ENCODE data around the gene COL15A1.

DNA sequence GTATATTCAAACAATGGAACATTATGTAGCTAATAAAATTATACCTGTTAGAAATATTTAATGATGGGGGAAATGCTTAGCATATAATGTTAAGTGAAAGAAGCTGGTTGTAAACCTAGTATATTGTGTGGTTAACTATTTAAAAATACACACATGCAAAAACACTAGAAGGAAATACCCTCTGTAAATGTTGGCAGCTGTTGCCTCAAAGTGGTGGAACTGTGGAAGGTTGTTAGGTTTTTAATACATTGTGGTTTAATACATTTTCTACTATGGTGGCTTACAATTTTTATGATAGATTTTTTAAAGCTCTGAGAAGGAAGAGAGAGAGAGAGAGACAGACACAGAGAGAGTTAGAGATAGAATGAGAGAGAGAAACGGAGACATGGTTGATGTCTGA lies 74.9 kb downstream of the COL15A1 start:
- no peak for TF ChIP-seq TAF1 (IDR thresholded peaks at IDR 0.05; ENCODE audit: borderline replicate concordance, insufficient read depth, low read length)
- no peak for TF ChIP-seq REST (IDR thresholded peaks at IDR 0.05; ENCODE audit: insufficient read depth in 1 of 2, low read depth in 2 of 2, low read length in 2 of 2)
